GM12878 (cell line): ENCODE data around the gene SMIM22. TPM values are rescaled to one million over a fixed set of nuclear protein-coding genes. Genes with fewer than 3 reads are reported as not detected.

Source experiments
- ATAC-seq: fragments of 200-7000 bp; cut with Tn5 transposase; 3 replicates; pipeline ENCODE4 v1.9.1; 2020; ENCODE audit warnings: mild to moderate bottlenecking, moderate library complexity
- BruUV-seq: library from RNA; stranded (reverse); fragments of 400-500 nt; replicated peaks from 2 replicates; lab custom pipeline; 2021; lab: Mats Ljungman, UMichigan
- CTCF ChIA-PET: fragments of 300-600 bp; sonication (Branson Sonifier 250); formaldehyde crosslinking; extraction: SDS; loops from one replicate; lab custom pipeline; 2021; ENCODE audit warnings: inconsistent platforms; lab: Yijun Ruan, JAX
- POLR2A ChIA-PET: fragments of 350-600 bp; formaldehyde crosslinking; extraction: SDS; loops from one replicate; lab custom pipeline; 2021; ENCODE audit warnings: inconsistent platforms; lab: Charles Lee
- RAD21 ChIA-PET: fragments of 300-600 bp; sonication (Branson Sonifier 250); formaldehyde crosslinking; loops from one replicate; lab custom pipeline; 2023; ENCODE audit warnings: antibody characterized with exemption; ENCODE audit not compliant: unreplicated experiment; lab: Charles Lee
- SMC1A ChIA-PET: fragments of 300-600 bp; sonication (Branson Sonifier 250); formaldehyde crosslinking; loops from one replicate; lab custom pipeline; 2023; ENCODE audit not compliant: unreplicated experiment, uncharacterized antibody; lab: Charles Lee
- DNase-seq: peaks from one replicate; pipeline ENCODE4 v3.0.0-alpha.2; 2011; ENCODE audit warnings: low read depth, low spot score
- FAIRE-seq: peaks from 3 replicates; lab custom pipeline; 2011; peaks lifted over from hg19 to GRCh38; lab: Jason Lieb, UNC
- H2AFZ ChIP-seq: 2 replicates; pipeline ENCODE4 v1.6.0; 2011; ENCODE audit warnings: low read depth, low read length, control low read depth; ENCODE audit not compliant: control insufficient read depth
- H3K27ac ChIP-seq: 2 replicates; pipeline ENCODE4 v1.5.1; 2011; ENCODE audit warnings: control low read depth; ENCODE audit not compliant: control insufficient read depth, insufficient read depth
- H3K27me3 ChIP-seq, 2 experiments: replicated peaks in 1 of 2; 2 replicates each; pipeline versions ENCODE4 v1.6.0 to v1.6.1; 2011; ENCODE audit warnings: low read length in 1 of 2; ENCODE audit not compliant: control insufficient read depth in 2 of 2, insufficient read depth in 2 of 2
- H3K36me3 ChIP-seq, 2 experiments: 2 replicates each; pipeline ENCODE4 v1.5.1; 2011; ENCODE audit warnings: low read length in 1 of 2; ENCODE audit not compliant: control insufficient read depth in 2 of 2, insufficient read depth in 2 of 2
- H3K4me1 ChIP-seq: 2 replicates; pipeline ENCODE4 v1.6.1; 2011; ENCODE audit warnings: mild to moderate bottlenecking, low read length, moderate library complexity, mixed read lengths; ENCODE audit not compliant: control insufficient read depth, insufficient read depth
- H3K4me2 ChIP-seq: 2 replicates; pipeline ENCODE4 v1.6.0; 2011; ENCODE audit warnings: control low read depth; ENCODE audit not compliant: control insufficient read depth, insufficient read depth
- H3K4me3 ChIP-seq: fragments of 200-600 bp; sonication (generic); 2 replicates; pipeline ENCODE4 v1.5.1; 2016
- H3K79me2 ChIP-seq: 2 replicates; pipeline ENCODE4 v1.6.0; 2011; ENCODE audit warnings: low read length; ENCODE audit not compliant: control insufficient read depth, insufficient read depth
- H3K9ac ChIP-seq: 2 replicates; pipeline ENCODE4 v1.8.0; 2011; ENCODE audit warnings: low read length, control low read depth, mixed read lengths; ENCODE audit not compliant: control insufficient read depth, insufficient read depth
- H3K9me3 ChIP-seq: replicated peaks from 3 replicates; pipeline ENCODE4 v1.5.1; 2011; ENCODE audit warnings: mild to moderate bottlenecking, low read length; ENCODE audit not compliant: control insufficient read depth, insufficient read depth
- H4K20me1 ChIP-seq: 2 replicates; pipeline ENCODE4 v1.6.0; 2011; ENCODE audit not compliant: control insufficient read depth, insufficient read depth
- ATF2 ChIP-seq: IDR thresholded peaks from 2 replicates; pipeline ENCODE4 v1.6.1; 2012; ENCODE audit warnings: low read length, inconsistent platforms
- BACH1 ChIP-seq: fragments of 450-650 bp; IDR thresholded peaks from 2 replicates; pipeline ENCODE4 v1.6.1; 2017; ENCODE audit warnings: mild to moderate bottlenecking, borderline replicate concordance
- E2F4 ChIP-seq: IDR thresholded peaks from 2 replicates; pipeline ENCODE4 v1.6.1; 2012; ENCODE audit warnings: low read depth, low read length, improper control_type of control experiment
- EGR1 ChIP-seq, 2 experiments: IDR thresholded peaks; 1 replicate in 1 of 2; 2 replicates in 1 of 2; pipeline ENCODE4 v1.6.1; 2011 to 2012; ENCODE audit warnings: low read depth in 2 of 2, low read length in 2 of 2, borderline replicate concordance in 1 of 2, mild to moderate bottlenecking in 1 of 2, moderate library complexity in 1 of 2
- ESRRA ChIP-seq: IDR thresholded peaks from 2 replicates; pipeline ENCODE4 v1.6.1; 2012; ENCODE audit warnings: mild to moderate bottlenecking, low read length, improper control_type of control experiment
- MTA3 ChIP-seq: IDR thresholded peaks from 2 replicates; pipeline ENCODE4 v1.6.1; 2012; ENCODE audit warnings: low read length, inconsistent platforms, borderline replicate concordance
- NFIC ChIP-seq: IDR thresholded peaks from 2 replicates; pipeline ENCODE4 v1.6.1; 2012; ENCODE audit warnings: low read depth, mild to moderate bottlenecking, inconsistent platforms, low read length, moderate library complexity
- NR2C1 ChIP-seq: fragments of 450-650 bp; IDR thresholded peaks from 2 replicates; pipeline ENCODE4 v1.6.1; 2017; ENCODE audit warnings: antibody characterized with exemption, mild to moderate bottlenecking, moderate library complexity
- PBX3 ChIP-seq: IDR thresholded peaks from 2 replicates; pipeline ENCODE4 v1.6.1; 2011; ENCODE audit warnings: mild to moderate bottlenecking, low read depth, low read length, moderate library complexity; ENCODE audit not compliant: insufficient replicate concordance
- RUNX3 ChIP-seq: IDR thresholded peaks from 2 replicates; pipeline ENCODE4 v1.6.1; 2012; ENCODE audit warnings: low read length, inconsistent platforms
- SMC3 ChIP-seq: IDR thresholded peaks from 2 replicates; pipeline ENCODE4 v1.6.1; 2011; ENCODE audit warnings: low read length, improper control_type of control experiment, borderline replicate concordance
- SPI1 ChIP-seq: IDR thresholded peaks from 2 replicates; pipeline ENCODE4 v1.6.1; 2011; ENCODE audit warnings: low read depth, mild to moderate bottlenecking, low read length, moderate library complexity, borderline replicate concordance; ENCODE audit not compliant: insufficient read depth
- WGBS: methylation state at CpG from one replicate; pipeline ENCODE4 v1.1.6; 2016; ENCODE audit warnings: low lambda C conversion rate; ENCODE audit not compliant: insufficient replicate concordance, insufficient coverage; ENCODE audit errors: missing lambda C conversion rate; 5-methylcytosine and 5-hydroxymethylcytosine counted together
- in situ Hi-C: fragments of 300-500 bp; cut with MboI; formaldehyde crosslinking; loops from 9 replicates; pipeline ENCODE4 v1.14.3; 2018; ENCODE audit warnings: mixed read lengths
- intact Hi-C: fragments of 100-400 bp; cut with micrococcal nuclease; formaldehyde crosslinking; loops from one replicate; pipeline ENCODE4 v1.14.2; 2022; ENCODE audit not compliant: unreplicated experiment
- polyA plus RNA-seq, 11 experiments: library from polyadenylated mRNA; depleted of rRNA in 4 of 11; unstranded in 6 of 11; stranded (reverse) in 5 of 11; fragments of >200 nt; fragmentation: Nextera tagmentation in 4 of 11; fragmentation: Illumina TruSeq in 1 of 11; extraction: Ambion mirVana in 4 of 11; extraction: Trizol in 1 of 11; gene quantifications; 1 replicate in 1 of 11; 2 replicates in 10 of 11; pipeline versions ENCODE4 v1.2.1 to v1.2.3, GENCODE V29; 2011 to 2016; ENCODE audit warnings: inconsistent platforms in 2 of 11, missing spikeins in 2 of 11, low read depth in 1 of 11
- total RNA-seq, 4 experiments: library from RNA; depleted of rRNA in 3 of 4; stranded (reverse); fragments of >200 nt in 3 of 4; fragmentation: Illumina TruSeq in 1 of 4; extraction: Trizol in 1 of 4; gene quantifications; 2 replicates each; pipeline versions ENCODE4 v1.2.1 to v1.2.3, GENCODE V29; 2013 to 2021

The SMIM22 gene
- total and polyA plus RNA-seq, 10 of the 15 experiments (the other 5 are each of a cell fraction or from before 2014, with no cell fraction given) = 0.83 TPM; not detected in 9

GRCh38 chr16:4826526-4826925, 31.4 kb downstream of the SMIM22 start (continued):
- TF ChIP-seq BACH1 = no peak
- TF ChIP-seq SPI1 = no peak
- TF ChIP-seq PBX3 = no peak
- no peak for TF ChIP-seq SMC3
- no peak for TF ChIP-seq RUNX3

GRCh38 chr16:4826980-4827379, 31.8 kb downstream of the SMIM22 start:
- BruUV-seq = no TSS peak
- TF ChIP-seq RUNX3 (no peak), NR2C1 (no peak), SMC3 (no peak), NFIC (no peak), E2F4 (no peak), EGR1 (IDR thresholded peaks at IDR 0.05; ENCODE audit: borderline replicate concordance in 1 of 2, low read depth in 2 of 2, low read length in 2 of 2) (no peak), MTA3 (no peak), ATF2 (no peak), ESRRA (no peak)

More at GRCh38 chr16:4826980-4827379, 31.8 kb downstream of the SMIM22 start:
- Histone ChIP-seq H3K27me3 (no peaks in the 10 kb centered on the region), H4K20me1 (0 out of 2 replicates have a peak, but pooled peaks cover 2% of the 10 kb centered on the region), H2AFZ (no peak overlapping the region), H3K9me3 (no peaks in the 10 kb centered on the region), H3K4me2 (no peak overlapping the region), H3K79me2 (no peaks in the 10 kb centered on the region), H3K4me3 (no peak overlapping the region), H3K36me3 (peaks cover 38 to 46% of the 10 kb centered on the region in 2 experiments), H3K27ac (no peak overlapping the region), H3K9ac (no peak overlapping the region), H3K4me1 (no peaks in the 10 kb centered on the region)
- in situ Hi-C loops (no loop called here), intact Hi-C loops (no loop called here)
- no peak for ATAC-seq
- WGBS = 97% methylated on average over 10 of the region's 10 CpGs
- ChIA-PET POLR2A (interaction anchor here (0.8 kb wide), 1 partner anchor 8 kb away, joined by 3 read pairs; no protein-coding TSS in a partner anchor), RAD21 (no interaction called here), SMC1A (no interaction called here), CTCF (no interaction called here)
- no peak for DNase-seq
- FAIRE-seq = no peak
